Measurements from ENCODE around the gene SPOCK2. TPM values are rescaled to one million over a fixed set of nuclear protein-coding genes. Genes with fewer than 3 reads are reported as not detected.

SPOCK2 gene
- total RNA-seq, 1 experiment from 2014 or later = 1.8 TPM

DNA sequence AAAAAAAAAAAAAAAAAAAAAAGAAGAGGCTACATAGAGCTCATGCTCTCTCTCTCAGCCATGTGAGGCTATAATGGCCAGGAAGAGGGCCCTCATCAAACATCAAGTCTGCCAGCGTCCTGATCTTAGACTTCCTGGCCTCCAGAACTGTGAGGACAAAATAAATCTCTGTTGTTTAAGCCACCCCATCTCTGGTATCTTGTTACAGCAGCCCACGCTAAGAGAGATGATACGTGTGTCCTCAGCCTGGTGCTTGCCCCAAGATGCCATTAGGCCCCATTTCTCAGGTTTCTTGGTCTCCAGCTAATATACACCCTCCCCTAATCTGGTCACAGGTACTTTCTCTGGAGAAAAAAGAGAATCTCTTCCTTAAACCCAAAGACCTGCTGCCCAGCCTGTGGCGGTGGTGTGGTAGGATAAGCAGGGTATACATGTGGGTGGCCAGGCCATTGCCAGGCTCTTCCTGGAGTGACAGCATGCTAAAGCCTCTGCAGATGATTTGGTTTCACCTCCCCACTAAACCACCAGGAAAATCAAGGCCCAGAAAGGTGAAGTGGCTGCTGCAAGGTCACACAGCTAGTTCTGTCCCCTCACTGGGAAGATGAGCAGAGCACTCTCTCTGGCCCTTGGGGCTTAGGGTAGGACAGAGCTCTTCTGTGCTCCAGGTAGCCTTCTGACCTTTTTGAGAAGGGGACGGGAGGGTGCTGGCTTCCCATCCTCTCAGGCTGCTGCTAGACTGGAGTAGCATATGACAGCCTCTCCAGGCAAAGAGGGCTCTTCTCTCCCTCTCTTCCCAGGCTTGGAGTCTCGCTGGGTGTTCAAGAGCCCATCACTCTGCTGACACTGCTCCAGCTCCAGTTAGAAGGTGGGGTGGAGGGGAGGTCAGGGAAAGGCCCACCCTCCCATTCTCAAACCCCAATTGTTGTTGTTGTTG lies 5.2 kb downstream of the SPOCK2 start:
- no peaks in the 10 kb centered on the region for H3K79me2 ChIP-seq (ENCODE audit: insufficient read depth, low read length)
- H3K4me2 ChIP-seq (ENCODE audit: insufficient read depth, insufficient read length, low read length) = no peak overlapping the region
- H3K14ac ChIP-seq (ENCODE audit: insufficient read depth, low read length) = no peak overlapping the region
- H4K8ac ChIP-seq (replicated peaks; ENCODE audit: insufficient read length, low read depth, low read length) = no peak overlapping the region
- H2BK20ac ChIP-seq (ENCODE audit: low read depth, low read length, poor library complexity, severe bottlenecking) = no peak overlapping the region
- no peak overlapping the region for H2AFZ ChIP-seq (ENCODE audit: low read length)
- no peak overlapping the region for H2BK15ac ChIP-seq (ENCODE audit: low read depth, low read length)
- no peak overlapping the region for H3K27ac Mint-ChIP-seq
- peaks cover 36% of the 10 kb centered on the region for H3K27me3 Mint-ChIP-seq (ENCODE audit: low read depth)
- H3K23me2 ChIP-seq (ENCODE audit: insufficient read length, low read depth, low read length, poor library complexity, severe bottlenecking) = peaks cover 13% of the 10 kb centered on the region
- H2BK5ac ChIP-seq (ENCODE audit: insufficient read length, low read length) = no peak overlapping the region
- TF ChIP-seq, protein P1, sequence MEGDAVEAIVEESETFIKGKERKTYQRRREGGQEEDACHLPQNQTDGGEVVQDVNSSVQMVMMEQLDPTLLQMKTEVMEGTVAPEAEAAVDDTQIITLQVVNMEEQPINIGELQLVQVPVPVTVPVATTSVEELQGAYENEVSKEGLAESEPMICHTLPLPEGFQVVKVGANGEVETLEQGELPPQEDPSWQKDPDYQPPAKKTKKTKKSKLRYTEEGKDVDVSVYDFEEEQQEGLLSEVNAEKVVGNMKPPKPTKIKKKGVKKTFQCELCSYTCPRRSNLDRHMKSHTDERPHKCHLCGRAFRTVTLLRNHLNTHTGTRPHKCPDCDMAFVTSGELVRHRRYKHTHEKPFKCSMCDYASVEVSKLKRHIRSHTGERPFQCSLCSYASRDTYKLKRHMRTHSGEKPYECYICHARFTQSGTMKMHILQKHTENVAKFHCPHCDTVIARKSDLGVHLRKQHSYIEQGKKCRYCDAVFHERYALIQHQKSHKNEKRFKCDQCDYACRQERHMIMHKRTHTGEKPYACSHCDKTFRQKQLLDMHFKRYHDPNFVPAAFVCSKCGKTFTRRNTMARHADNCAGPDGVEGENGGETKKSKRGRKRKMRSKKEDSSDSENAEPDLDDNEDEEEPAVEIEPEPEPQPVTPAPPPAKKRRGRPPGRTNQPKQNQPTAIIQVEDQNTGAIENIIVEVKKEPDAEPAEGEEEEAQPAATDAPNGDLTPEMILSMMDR (conservative IDR thresholded peaks at IDR 0.05) = no peak
- DNase-seq = peak; percentile 19
- no peak overlapping the region for H2BK120ac ChIP-seq (ENCODE audit: low read depth, low read length, poor library complexity, severe bottlenecking)
- H3K23ac ChIP-seq (ENCODE audit: insufficient read length, low read depth, low read length) = no peak overlapping the region
- no peak overlapping the region for H3T11ph ChIP-seq (ENCODE audit: low read length)
- no CpG with 5 or more reads among the region's 6 CpGs for WGBS (ENCODE audit: extremely low coverage, insufficient read length, low lambda C conversion rate)
- no peak overlapping the region for H3K4me3 Mint-ChIP-seq
- H3K9me3 ChIP-seq (ENCODE audit: control insufficient read depth, low read depth, low read length) = no peaks in the 10 kb centered on the region
- H3K4ac ChIP-seq (ENCODE audit: low read depth, low read length) = no peak overlapping the region
- peaks cover 16% of the 10 kb centered on the region; the same call in 1 of the 2 replicates for H3K27me3 ChIP-seq (ENCODE audit: insufficient read depth, low read length)
- no peaks in the 10 kb centered on the region for H4K20me1 ChIP-seq (ENCODE audit: control insufficient read depth, insufficient read depth, insufficient read length)
- no peak overlapping the region for H2AK5ac ChIP-seq (ENCODE audit: insufficient read length, low read length)
- no peaks in the 10 kb centered on the region for H3K36me3 Mint-ChIP-seq (ENCODE audit: insufficient read depth in 1 of 3, low read depth in 3 of 3)
- no peak overlapping the region for H2BK12ac ChIP-seq (ENCODE audit: insufficient read length, low read depth, low read length)
- H3K27ac ChIP-seq (ENCODE audit: insufficient read length, low read depth, low read length) = no peak overlapping the region
- H3K18ac ChIP-seq (ENCODE audit: insufficient read length, low read depth, low read length) = no peak overlapping the region
- H4K5ac ChIP-seq (ENCODE audit: insufficient read length, low read depth, low read length) = no peak overlapping the region
- H3K56ac ChIP-seq (ENCODE audit: insufficient read length, low read depth, low read length) = no peak overlapping the region
- no peaks in the 10 kb centered on the region for H3K4me1 ChIP-seq (ENCODE audit: insufficient read depth, low read length)
- H3K9ac ChIP-seq (ENCODE audit: extremely low read depth, insufficient read length, low read length) = no peak overlapping the region
- peaks cover 0 to 2% of the 10 kb centered on the region in 2 experiments; a peak in 3 of 5 replicates for H3K9me3 Mint-ChIP-seq
- H3K79me1 ChIP-seq (ENCODE audit: insufficient read depth, low read depth, low read length, poor library complexity, severe bottlenecking) = no peaks in the 10 kb centered on the region
- peaks cover 15 to 28% of the 10 kb centered on the region in 2 experiments for H3K4me1 Mint-ChIP-seq
- H4K91ac ChIP-seq (ENCODE audit: insufficient read length, low read depth, low read length) = no peak overlapping the region
